ENCODE results near the gene KATNIP.
A peak's percentile ranks its signal among the peaks of the same experiment; 100 is the strongest.
"Not testable (repeated sequence)": the region's sequence is repeated elsewhere in the genome, so short reads cannot be mapped to it uniquely, and the experiment has no call there.

KATNIP gene

DNA sequence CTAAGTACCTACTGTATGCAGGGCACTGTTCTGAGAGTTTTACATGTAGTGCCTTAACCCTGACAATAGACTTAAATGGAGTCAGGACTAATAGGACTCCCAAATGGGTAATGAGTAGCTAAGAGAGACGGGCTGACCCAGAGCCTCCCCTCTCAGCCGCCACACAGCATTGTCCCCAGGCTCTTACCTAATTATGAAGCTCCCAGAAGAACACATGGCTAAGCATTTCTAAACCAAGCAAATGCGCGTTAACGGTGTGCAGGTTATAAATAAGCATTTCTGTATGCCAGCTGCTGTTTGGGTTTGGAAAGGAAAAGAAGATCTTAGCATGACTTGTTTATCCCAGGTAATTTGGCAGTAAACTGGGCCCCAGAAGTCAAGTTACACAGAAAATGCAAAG is 14.3 kb downstream of the KATNIP start:
- Histone ChIP-seq H3K27ac (no peak overlapping the region), H3K4me2 (no peak overlapping the region), H3K9me3 (replicated peaks in 1 of 11) (no peaks in the 10 kb centered on the region), H3K36me3 (peaks cover 0 to 12% (median 0%) of the 10 kb centered on the region in 11 experiments; a peak in 3 of 22 replicates), H3K9ac (no peak overlapping the region), H4K20me1 (peaks cover 0 to 21% (median 6%) of the 10 kb centered on the region in 11 experiments; a peak in 9 of 22 replicates), H3K27me3 (no peaks in the 10 kb centered on the region), H3K4me3 (no peak overlapping the region), H3K4me1 (peaks cover 8 to 22% (median 13%) of the 10 kb centered on the region in 10 experiments; a peak in 19 of 20 replicates)
- TF ChIP-seq Cebpa-rat (IDR thresholded peaks at IDR 0.05) = no peak

GRCh38 chr16:27566417-27566816 is 16.5 kb downstream of the KATNIP start:
- peaks cover 0 to 19% (median 5%) of the 10 kb centered on the region in 11 experiments; a peak in 7 of 22 replicates for H4K20me1 ChIP-seq
- no peak overlapping the region for H3K4me3 ChIP-seq
- H3K9me3 ChIP-seq (replicated peaks in 1 of 11) = no peaks in the 10 kb centered on the region
- TF ChIP-seq Cebpa-rat (IDR thresholded peaks at IDR 0.05) = no peak
- H3K4me1 ChIP-seq = peaks cover 0 to 13% (median 8%) of the 10 kb centered on the region in 10 experiments; a peak in 16 of 20 replicates
- H3K9ac ChIP-seq = no peak overlapping the region
- H3K27me3 ChIP-seq = no peaks in the 10 kb centered on the region
- peaks cover 0 to 12% (median 0%) of the 10 kb centered on the region in 11 experiments; a peak in 2 of 22 replicates for H3K36me3 ChIP-seq
- H3K4me2 ChIP-seq = peak overlapping the region in 8 of 11 experiments; percentile 0 to 62 (median 42); a peak in 11 of 22 replicates
- no peak overlapping the region for H3K27ac ChIP-seq

GRCh38 chr16:27568077-27568476 is 18.1 kb downstream of the KATNIP start:
- no peaks in the 10 kb centered on the region for H3K27me3 ChIP-seq
- peaks cover 0 to 13% (median 8%) of the 10 kb centered on the region in 10 experiments; a peak in 16 of 20 replicates for H3K4me1 ChIP-seq
- no peak overlapping the region for H3K4me3 ChIP-seq
- no peaks in the 10 kb centered on the region for H3K9me3 ChIP-seq (replicated peaks in 1 of 11)
- H4K20me1 ChIP-seq = peaks cover 0 to 27% (median 3%) of the 10 kb centered on the region in 11 experiments; a peak in 8 of 22 replicates
- H3K9ac ChIP-seq = no peak overlapping the region
- H3K27ac ChIP-seq = no peak overlapping the region
- no peak for TF ChIP-seq Cebpa-rat (IDR thresholded peaks at IDR 0.05)
- peaks cover 0 to 11% (median 0%) of the 10 kb centered on the region in 11 experiments; a peak in 3 of 22 replicates for H3K36me3 ChIP-seq
- no peak overlapping the region for H3K4me2 ChIP-seq

DNA sequence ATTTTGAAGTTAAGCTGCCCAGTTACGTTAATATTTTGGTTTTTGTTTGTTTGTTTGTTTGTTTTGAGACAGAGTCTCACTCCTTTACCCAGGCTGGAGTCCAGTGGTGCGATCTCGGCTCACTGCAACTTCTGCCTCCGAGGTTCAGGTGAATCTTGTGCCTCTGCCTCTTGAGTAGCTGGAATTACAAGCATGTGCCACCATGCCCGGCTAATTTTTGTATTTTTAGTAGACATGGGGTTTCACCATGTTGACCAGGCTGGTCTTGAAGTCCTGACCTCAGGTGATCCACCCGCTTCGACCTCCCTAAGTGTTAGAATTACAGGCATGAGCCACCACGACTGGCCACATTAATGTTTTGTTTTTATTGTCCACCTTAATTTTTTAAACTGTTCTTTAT is 21.0 kb downstream of the KATNIP start:
- not testable (repeated sequence) for H3K4me1 ChIP-seq; H3K27me3 ChIP-seq; H3K4me3 ChIP-seq; H3K27ac ChIP-seq; H3K9ac ChIP-seq; H3K9me3 ChIP-seq (replicated peaks in 1 of 11); H3K4me2 ChIP-seq
- Histone ChIP-seq H4K20me1 (peaks cover 0 to 12% (median 0%) of the 10 kb centered on the region in 11 experiments; a peak in 4 of 22 replicates), H3K36me3 (peaks cover 0 to 34% (median 0%) of the 10 kb centered on the region in 11 experiments; a peak in 6 of 22 replicates)

- TF ChIP-seq Cebpa-rat (IDR thresholded peaks at IDR 0.05) = no peak
- Histone ChIP-seq H3K36me3 (peaks cover 0 to 40% (median 0%) of the 10 kb centered on the region in 11 experiments; a peak in 6 of 22 replicates), H3K9ac (no peak overlapping the region), H3K27me3 (no peaks in the 10 kb centered on the region), H3K27ac (no peak overlapping the region), H3K9me3 (replicated peaks in 1 of 11) (no peaks in the 10 kb centered on the region), H3K4me1 (peaks cover 0 to under 1% (median under 1%) of the 10 kb centered on the region in 10 experiments; a peak in 6 of 20 replicates), H3K4me3 (no peak overlapping the region), H4K20me1 (peaks cover 0 to 12% (median 0%) of the 10 kb centered on the region in 11 experiments; a peak in 4 of 22 replicates), H3K4me2 (no peak overlapping the region)
Observed at GRCh38 chr16:27571433-27572326, 21.7 kb downstream of the KATNIP start.

- Histone ChIP-seq H3K4me2 (no peak overlapping the region), H3K9me3 (replicated peaks in 1 of 11) (no peaks in the 10 kb centered on the region), H3K9ac (no peak overlapping the region), H3K4me1 (no peaks in the 10 kb centered on the region), H3K36me3 (peaks cover 0 to 37% (median 0%) of the 10 kb centered on the region in 11 experiments; a peak in 6 of 22 replicates), H3K27ac (no peak overlapping the region), H4K20me1 (peaks cover 0 to 12% (median 0%) of the 10 kb centered on the region in 11 experiments; a peak in 4 of 22 replicates), H3K4me3 (no peak overlapping the region), H3K27me3 (no peaks in the 10 kb centered on the region)
- TF ChIP-seq Cebpa-rat (IDR thresholded peaks at IDR 0.05) = no peak
Observed at GRCh38 chr16:27572711-27573110, 22.8 kb downstream of the KATNIP start.

- Histone ChIP-seq H3K36me3 (peaks cover 0 to 46% (median 4%) of the 10 kb centered on the region in 11 experiments; a peak in 8 of 22 replicates), H4K20me1 (peaks cover 0 to 7% (median 0%) of the 10 kb centered on the region in 11 experiments; a peak in 3 of 22 replicates), H3K9ac (no peak overlapping the region), H3K9me3 (replicated peaks in 1 of 11) (no peaks in the 10 kb centered on the region), H3K4me1 (0 out of 20 replicates have a peak, but pooled peaks cover 0 to 4% (median 0%) of the 10 kb centered on the region in 10 experiments), H3K4me3 (no peak overlapping the region), H3K4me2 (no peak overlapping the region), H3K27ac (no peak overlapping the region), H3K27me3 (no peaks in the 10 kb centered on the region)
- TF ChIP-seq Cebpa-rat (IDR thresholded peaks at IDR 0.05) = no peak
Observed at GRCh38 chr16:27576729-27577128, 26.8 kb downstream of the KATNIP start.

- TF ChIP-seq Cebpa-rat (IDR thresholded peaks at IDR 0.05) = no peak
- H3K4me3 ChIP-seq = no peak overlapping the region
- H3K36me3 ChIP-seq = peaks cover 0 to 63% (median 16%) of the 10 kb centered on the region in 11 experiments; a peak in 13 of 22 replicates
- 0 out of 20 replicates have a peak, but pooled peaks cover 0 to 4% (median 0%) of the 10 kb centered on the region in 10 experiments for H3K4me1 ChIP-seq
- H3K9me3 ChIP-seq (replicated peaks in 1 of 11) = 0 out of 22 replicates have a peak, but pooled peaks cover 0 to 7% (median 0%) of the 10 kb centered on the region in 11 experiments
- peaks cover 0 to 7% (median 0%) of the 10 kb centered on the region in 11 experiments; a peak in 2 of 22 replicates for H4K20me1 ChIP-seq
- no peaks in the 10 kb centered on the region for H3K27me3 ChIP-seq
- H3K9ac ChIP-seq = no peak overlapping the region
- no peak overlapping the region for H3K4me2 ChIP-seq
- H3K27ac ChIP-seq = no peak overlapping the region
Observed at GRCh38 chr16:27579087-27579980, 29.4 kb downstream of the KATNIP start.
